Ishikawa (cell line): Measurements from ENCODE around the gene BDNF.

Experiments used
- CEBPB ChIP-seq: IDR thresholded peaks from 2 replicates; pipeline ENCODE4 v1.6.1; 2012
- CREB1 ChIP-seq: IDR thresholded peaks from 2 replicates; pipeline ENCODE4 v1.6.1; 2012; ENCODE audit warnings: low read depth
- EGR1 ChIP-seq: IDR thresholded peaks from 2 replicates; pipeline ENCODE4 v1.6.1; 2012
- EP300 ChIP-seq: IDR thresholded peaks from 2 replicates; pipeline ENCODE4 v1.6.1; 2012; ENCODE audit warnings: borderline replicate concordance
- FOXM1 ChIP-seq: IDR thresholded peaks from 2 replicates; pipeline ENCODE4 v1.6.1; 2012; ENCODE audit warnings: low read depth, borderline replicate concordance
- MAX ChIP-seq: IDR thresholded peaks from 2 replicates; pipeline ENCODE4 v1.6.1; 2012
- NFIC ChIP-seq: IDR thresholded peaks from 2 replicates; pipeline ENCODE4 v1.6.1; 2012
- RAD21 ChIP-seq: IDR thresholded peaks from 2 replicates; pipeline ENCODE4 v1.6.1; 2012; ENCODE audit warnings: low read depth
- REST ChIP-seq: IDR thresholded peaks from 2 replicates; pipeline ENCODE4 v1.6.1; 2012; ENCODE audit warnings: low read depth, mild to moderate bottlenecking
- TAF1 ChIP-seq: IDR thresholded peaks from 2 replicates; pipeline ENCODE4 v1.6.1; 2012; ENCODE audit warnings: low read depth, mild to moderate bottlenecking
- TCF12 ChIP-seq: IDR thresholded peaks from 2 replicates; pipeline ENCODE4 v1.6.1; 2012; ENCODE audit warnings: low read depth
- TEAD4 ChIP-seq: IDR thresholded peaks from 2 replicates; pipeline ENCODE4 v1.6.1; 2012
- USF1 ChIP-seq: IDR thresholded peaks from 2 replicates; pipeline ENCODE4 v1.6.1; 2012
- YY1 ChIP-seq: IDR thresholded peaks from 2 replicates; pipeline ENCODE4 v1.6.1; 2012; ENCODE audit warnings: low read depth
- ZBTB7A ChIP-seq: IDR thresholded peaks from 2 replicates; pipeline ENCODE4 v1.6.1; 2012; ENCODE audit warnings: low read depth

BDNF gene

GRCh38 chr11:27672836-27673464 is 27.3 kb downstream of the BDNF start:
- no peak for TF ChIP-seq EP300
- no peak for TF ChIP-seq USF1
- TF ChIP-seq FOXM1: no peak
- TF ChIP-seq REST: no peak
- TF ChIP-seq ZBTB7A: no peak
- no peak for TF ChIP-seq RAD21

- no peak for TF ChIP-seq MAX
- no peak for TF ChIP-seq USF1
- no peak for TF ChIP-seq TAF1
- TF ChIP-seq YY1: no peak
- TF ChIP-seq TCF12: no peak
- TF ChIP-seq TEAD4: no peak
- no peak for TF ChIP-seq REST
- TF ChIP-seq EGR1: no peak
- no peak for TF ChIP-seq CEBPB
- no peak for TF ChIP-seq FOXM1
- no peak for TF ChIP-seq RAD21
- no peak for TF ChIP-seq ZBTB7A
- no peak for TF ChIP-seq NFIC
- no peak for TF ChIP-seq EP300
- no peak for TF ChIP-seq CREB1
These were observed 36.9 kb downstream of the BDNF start for GRCh38 chr11:27663326-27663725.

- no peak for TF ChIP-seq FOXM1
- TF ChIP-seq RAD21: no peak
These were observed 40.1 kb downstream of the BDNF start for GRCh38 chr11:27660171-27660570.

- TF ChIP-seq FOXM1 (no peak), TAF1 (no peak), EGR1 (no peak), NFIC (no peak)
These were observed 41.6 kb downstream of the BDNF start for GRCh38 chr11:27658535-27659236.

GRCh38 chr11:27656806-27657483 is 43.3 kb downstream of the BDNF start:
- TF ChIP-seq CREB1: no peak
- no peak for TF ChIP-seq TCF12
- TF ChIP-seq TAF1: no peak
- TF ChIP-seq CEBPB: no peak
- no peak for TF ChIP-seq NFIC
- no peak for TF ChIP-seq EGR1
- TF ChIP-seq FOXM1: no peak
- no peak for TF ChIP-seq ZBTB7A
- no peak for TF ChIP-seq MAX
- no peak for TF ChIP-seq USF1
- TF ChIP-seq EP300: no peak
- TF ChIP-seq REST: no peak
- no peak for TF ChIP-seq YY1
- TF ChIP-seq RAD21: no peak
- TF ChIP-seq TEAD4: no peak
